Testis (tissue), 2 donors: Measurements from ENCODE around the gene VWF.

Experiments used
- CTCF ChIP-seq, 3 experiments: fragments of 450-650 bp in 2 of 3; fragments of 200-600 bp in 1 of 3; sonication (generic) in 1 of 3; IDR thresholded peaks; one replicate each; pipeline ENCODE4 v1.5.1; 2016 to 2019; ENCODE audit warnings: antibody characterized with exemption in 3 of 3, mild to moderate bottlenecking in 2 of 3, moderate library complexity in 1 of 3
- POLR2A ChIP-seq: fragments of 450-650 bp; IDR thresholded peaks from one replicate; pipeline ENCODE4 v1.6.1; 2017; ENCODE audit warnings: antibody characterized with exemption, mild to moderate bottlenecking, moderate library complexity

GRCh38 chr12:6148061-6148460, 23.6 kb upstream of the VWF start:
- TF ChIP-seq CTCF (IDR thresholded peaks at IDR 0.05) = no peak
- TF ChIP-seq POLR2A = no peak
